ENCODE measurements around the gene RELT.

RELT gene

GRCh38 chr11:73347067-73347466, 29.1 kb upstream of the RELT start:
- peak; percentile 38 for DNase-seq

DNA sequence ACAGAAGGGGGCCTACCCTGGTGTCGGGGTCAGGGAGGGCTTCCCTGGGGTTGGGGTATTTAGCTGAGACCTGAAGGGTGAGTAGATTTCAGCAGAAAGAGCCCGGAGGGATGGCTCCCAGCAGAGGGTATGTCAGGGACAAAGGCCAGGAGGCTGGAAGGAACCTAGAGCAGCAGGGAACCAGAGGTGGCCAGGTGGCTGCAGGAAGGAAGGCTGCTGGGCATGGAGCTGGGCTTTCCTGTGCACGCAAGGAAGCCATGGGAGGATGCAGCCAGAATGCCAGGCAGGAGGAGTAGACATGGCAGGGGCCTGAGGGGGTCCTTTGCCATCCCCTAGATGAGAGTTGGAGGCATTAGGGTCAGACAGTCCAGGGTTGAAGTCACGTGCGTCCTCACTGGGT, 27.4 kb upstream of the RELT start:
- no peak for DNase-seq

GRCh38 chr11:73349633-73350032, 26.6 kb upstream of the RELT start:
- no peak for DNase-seq

DNA sequence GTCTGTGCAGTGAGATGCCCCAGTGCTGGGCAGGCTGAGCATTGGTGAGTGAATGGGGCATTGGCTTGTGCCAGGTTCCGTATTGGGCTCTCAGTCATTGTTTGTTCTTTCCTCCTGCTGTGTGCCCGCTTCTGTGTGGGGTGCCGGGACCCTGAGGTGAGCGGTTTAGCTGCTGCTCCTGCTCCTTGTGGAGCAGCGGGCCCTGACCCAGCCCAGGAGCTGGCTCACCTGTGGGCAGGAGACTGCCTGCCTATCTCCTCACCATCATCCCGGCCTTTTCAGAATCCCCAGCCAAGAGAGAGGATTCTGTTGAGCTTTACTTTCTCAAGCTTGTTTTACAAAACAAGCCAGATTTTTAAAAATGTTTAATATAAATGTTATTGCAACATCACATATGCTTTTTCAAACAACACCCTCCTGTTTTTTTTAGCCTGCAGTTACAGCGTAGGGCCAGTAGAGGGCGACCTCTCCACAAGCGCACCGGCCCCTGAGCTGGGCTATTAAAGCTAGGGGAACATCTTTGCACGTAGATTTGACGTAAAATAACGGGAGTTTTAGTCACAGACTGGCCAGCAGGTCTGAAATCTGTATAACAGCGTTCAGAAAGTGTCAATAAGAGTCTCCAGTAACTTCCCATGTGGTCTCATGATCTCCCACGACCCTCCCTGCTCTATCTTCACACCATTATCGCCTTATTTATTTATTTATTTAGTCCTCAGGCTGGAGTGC, 25.1 kb upstream of the RELT start:
- DNase-seq, result peak; percentile 75

DNA sequence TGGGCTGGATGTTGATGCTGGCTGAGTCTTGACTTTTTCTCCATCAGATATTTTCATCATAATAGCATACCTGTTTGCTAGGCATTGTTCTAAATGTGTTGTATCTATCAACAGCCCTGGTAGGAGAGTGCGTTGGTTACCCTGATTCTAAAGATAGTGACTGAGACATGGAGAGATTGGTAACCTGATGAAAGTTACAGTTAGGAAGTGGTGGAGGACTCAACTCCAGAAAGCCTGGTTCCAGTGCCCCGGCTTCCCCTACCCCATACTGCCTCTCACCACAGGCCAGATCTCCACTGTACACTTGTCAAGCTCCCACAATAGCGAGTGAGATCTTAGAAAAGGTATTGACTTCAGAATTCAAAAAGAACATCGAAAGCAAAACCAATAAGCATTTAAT, 22.8 kb upstream of the RELT start:
- DNase-seq, result no peak

DNA sequence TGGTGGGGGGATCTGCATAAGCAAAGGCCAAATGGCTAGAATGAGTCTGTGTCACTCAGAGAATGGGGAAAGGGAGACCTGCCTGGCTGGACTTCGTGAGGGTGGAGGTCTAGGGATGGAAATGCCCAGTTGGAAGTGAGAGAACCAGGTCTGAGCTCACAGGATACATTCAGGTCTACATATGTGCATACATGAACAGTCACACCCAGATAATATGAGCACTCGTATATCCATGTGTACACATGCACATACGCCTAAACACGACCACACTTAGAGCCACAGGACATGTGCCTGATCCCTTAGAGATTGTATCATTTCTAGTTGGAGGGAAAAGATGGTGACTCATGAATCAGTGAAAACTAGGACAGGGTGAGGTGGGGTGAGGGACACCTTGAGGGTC, 21.1 kb upstream of the RELT start:
- no peak for DNase-seq

GRCh38 chr11:73356979-73357860, 19.0 kb upstream of the RELT start:
- no peak for DNase-seq

GRCh38 chr11:73358071-73358470, 18.1 kb upstream of the RELT start:
- DNase-seq, result no peak

DNA sequence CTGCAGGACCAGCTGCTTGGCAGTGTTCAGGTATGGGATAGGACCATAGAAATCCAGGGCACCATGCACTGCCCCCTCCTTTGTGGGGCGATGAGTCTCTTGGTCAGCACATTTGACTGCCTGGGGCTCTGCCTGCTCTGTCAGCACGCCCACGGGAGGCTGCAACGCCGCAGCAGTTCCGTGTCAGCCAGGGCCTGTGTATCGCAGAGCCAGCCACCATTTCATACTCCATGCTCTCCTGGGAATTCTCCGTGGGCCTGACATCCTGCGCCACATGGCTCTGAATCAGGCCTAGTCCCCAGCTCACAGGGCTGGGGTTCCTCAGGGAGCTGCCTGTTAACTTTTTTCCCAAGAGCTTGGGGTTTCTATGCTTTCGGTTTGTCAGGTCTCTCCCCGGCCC, 16.9 kb upstream of the RELT start:
- no peak for DNase-seq

GRCh38 chr11:73359930-73360742, 16.1 kb upstream of the RELT start:
- peak; percentile 18 for DNase-seq

DNA sequence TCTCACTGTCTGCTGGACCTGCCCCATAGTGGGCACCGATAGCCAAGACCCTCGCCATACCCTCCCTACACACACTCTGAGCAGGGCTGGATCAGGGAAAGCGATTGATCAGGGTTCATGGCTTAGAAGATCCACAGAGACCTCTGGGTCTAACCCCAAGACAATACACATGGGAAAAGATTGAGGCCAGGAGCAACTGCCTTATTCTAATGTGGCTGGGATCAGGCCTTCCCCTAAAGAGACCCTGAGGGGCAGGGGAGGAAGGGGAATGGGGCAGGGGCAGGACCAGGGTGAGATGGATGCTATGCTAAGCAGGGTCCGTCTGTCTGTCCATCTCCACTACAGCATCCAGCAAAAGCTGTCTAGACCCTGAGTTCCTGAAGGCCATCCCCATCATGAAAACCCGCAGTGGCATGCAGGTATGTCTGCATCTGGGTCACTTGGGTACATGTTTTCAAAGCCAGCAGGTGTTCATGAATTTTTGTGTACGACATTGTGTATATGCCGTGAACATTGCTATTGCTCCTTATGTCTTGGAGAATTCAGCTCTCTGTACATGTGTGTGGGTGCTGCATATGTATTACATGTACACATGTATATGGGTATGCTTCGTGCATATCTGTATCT, 15.3 kb upstream of the RELT start:
- no peak for DNase-seq

DNA sequence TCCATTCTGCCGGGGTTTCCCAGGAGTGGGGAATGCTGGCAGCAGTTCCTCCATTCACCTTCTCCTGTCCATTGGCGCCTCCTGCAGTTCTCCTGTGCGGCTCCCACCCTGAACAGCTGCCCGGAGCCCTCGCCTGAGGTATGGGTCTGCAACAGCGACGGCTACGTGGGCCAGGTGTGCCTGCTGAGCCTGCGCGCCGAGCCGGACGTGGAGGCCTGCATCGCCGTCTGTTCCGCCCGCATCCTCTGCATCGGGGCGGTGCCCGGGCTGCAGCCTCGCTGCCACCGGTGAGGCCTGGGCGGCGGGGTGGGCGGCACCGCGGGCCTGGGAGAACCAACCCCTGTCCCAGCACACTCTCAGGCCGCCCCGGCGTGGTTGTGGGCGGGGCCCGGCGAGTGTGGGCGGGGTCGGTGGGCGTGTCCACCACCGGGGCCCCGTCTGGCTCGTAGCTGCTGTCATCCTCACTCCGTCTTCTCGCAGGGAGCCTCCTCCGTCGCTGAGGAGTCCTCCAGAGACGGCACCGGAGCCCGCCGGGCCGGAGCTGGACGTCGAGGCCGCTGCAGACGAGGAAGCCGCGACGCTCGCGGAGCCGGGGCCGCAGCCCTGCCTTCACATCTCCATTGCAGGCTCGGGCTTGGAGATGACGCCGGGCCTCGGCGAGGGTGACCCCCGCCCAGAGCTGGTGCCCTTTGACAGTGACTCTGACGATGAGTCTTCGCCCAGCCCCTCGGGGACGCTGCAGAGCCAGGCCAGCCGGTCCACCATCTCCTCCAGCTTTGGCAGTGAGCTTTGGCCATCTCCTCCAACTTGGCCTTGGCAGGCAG, 14.0 kb upstream of the RELT start:
- no peak for DNase-seq

GRCh38 chr11:73363147-73363546, 13.1 kb upstream of the RELT start:
- no peak for DNase-seq

DNA sequence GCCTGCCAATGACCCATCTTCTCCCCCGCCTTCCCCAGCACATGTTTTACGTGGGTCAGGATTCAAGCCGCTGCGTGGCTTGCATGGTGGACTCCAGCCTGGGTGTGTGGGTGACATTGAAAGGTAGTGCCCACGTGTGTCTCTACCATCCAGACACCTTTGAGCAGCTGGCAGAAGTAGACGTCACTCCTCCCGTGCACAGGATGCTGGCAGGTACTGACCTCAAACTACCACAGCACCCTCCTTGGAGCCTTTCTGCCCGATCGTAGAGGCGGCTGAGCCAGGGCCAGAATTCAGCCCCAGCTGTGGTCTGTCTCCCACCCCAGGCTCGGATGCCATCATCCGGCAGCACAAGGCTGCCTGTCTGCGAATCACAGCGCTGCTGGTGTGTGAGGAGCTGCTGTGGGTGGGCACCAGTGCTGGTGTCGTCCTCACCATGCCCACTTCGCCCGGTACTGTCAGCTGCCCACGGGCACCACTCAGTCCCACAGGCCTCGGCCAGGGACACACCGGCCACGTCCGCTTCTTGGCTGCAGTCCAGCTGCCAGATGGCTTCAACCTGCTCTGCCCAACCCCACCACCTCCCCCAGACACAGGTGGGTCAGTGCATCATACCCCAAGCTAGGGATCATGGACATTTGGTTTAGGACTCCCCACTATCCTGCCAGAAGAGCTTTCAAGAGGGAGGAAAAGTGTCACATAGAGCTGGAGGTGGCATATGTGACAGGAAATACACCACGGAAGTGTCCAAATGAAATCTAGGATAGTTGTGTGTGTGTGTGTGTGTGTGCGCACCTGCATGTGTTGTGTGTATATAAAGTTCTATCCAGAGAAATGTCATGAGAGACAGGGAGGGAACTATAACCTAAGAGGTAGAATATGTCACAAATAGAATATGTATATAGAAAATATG, 10.6 kb upstream of the RELT start:
- no peak for DNase-seq

GRCh38 chr11:73366265-73366610, 10.0 kb upstream of the RELT start:
- no peak for DNase-seq

GRCh38 chr11:73366953-73367352, 9.2 kb upstream of the RELT start:
- no peak for DNase-seq

GRCh38 chr11:73367482-73368024, 8.6 kb upstream of the RELT start:
- DNase-seq, result no peak

- DNase-seq, result no peak
Observed at GRCh38 chr11:73372375-73372993, 3.7 kb upstream of the RELT start.

- no peak for DNase-seq
Observed at GRCh38 chr11:73374151-73374550, 2.0 kb upstream of the RELT start.

DNA sequence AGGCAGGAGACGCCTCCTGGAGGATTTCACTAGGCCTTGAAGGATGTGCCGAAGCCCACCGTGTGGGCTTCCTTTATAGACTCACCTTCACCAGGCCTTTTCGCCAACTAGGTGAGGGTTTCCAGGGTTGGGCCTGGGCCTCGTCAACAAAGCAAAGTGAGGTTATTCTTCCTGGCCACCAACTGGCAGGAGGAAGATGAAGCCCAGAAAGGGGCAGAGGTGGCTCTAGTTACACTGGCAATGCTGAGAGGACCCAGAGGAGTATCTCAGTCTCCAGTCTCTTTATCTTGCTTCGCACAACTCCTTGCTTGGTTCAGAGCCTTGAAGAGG, 404 bp upstream of the RELT start:
- DNase-seq, result no peak

Data from NCI-H1092 treated with DMSO at 0.1 percent for 48 hours (cell line).